HEK293T (cell line): ENCODE results near the gene TEKT4.

Experiments used
- BHLHE40 ChIP-seq: fragments of 450-650 bp; IDR thresholded peaks from 2 replicates; pipeline ENCODE4 v1.6.1; 2016; ENCODE audit warnings: mild to moderate bottlenecking, moderate library complexity, borderline replicate concordance
- FOXM1 ChIP-seq: fragments of 450-650 bp; IDR thresholded peaks from 2 replicates; pipeline ENCODE4 v1.6.1; 2017; ENCODE audit warnings: mild to moderate bottlenecking, borderline replicate concordance

GRCh38 chr2:94872088-94872618 is 923 bp downstream of the TEKT4 start:
- TF ChIP-seq FOXM1: no peak
- no peak for TF ChIP-seq BHLHE40
